OCI-LY3 (cell line): ENCODE results near the gene BRICD5.

Experiments used
- H2AFZ ChIP-seq: fragments of 200-600, 300-600 bp; shearing (Covaris generic); 2 replicates; pipeline ENCODE4 v1.6.0; 2014; ENCODE audit warnings: antibody characterized with exemption, low read depth, low read length
- H3K27ac ChIP-seq: fragments of 200-600, 300-600 bp; sonication (generic); 2 replicates; pipeline ENCODE4 v1.5.1; 2014; ENCODE audit warnings: mild to moderate bottlenecking, low read length, moderate library complexity, mixed read lengths
- H3K27me3 ChIP-seq: fragments of 200-600, 300-600 bp; sonication (generic); 2 replicates; pipeline ENCODE4 v1.6.1; 2014; ENCODE audit warnings: low read depth, low read length, mixed read lengths
- H3K36me3 ChIP-seq: fragments of 200-600, 300-600 bp; sonication (generic); replicated peaks from 2 replicates; pipeline ENCODE3; 2014; ENCODE audit warnings: low read depth, low read length, mixed read lengths
- H3K4me1 ChIP-seq: fragments of 300-600, 200-600 bp; sonication (generic); 2 replicates; pipeline ENCODE4 v1.6.1; 2014; ENCODE audit warnings: low read length, mixed read lengths
- H3K4me2 ChIP-seq: fragments of 200-600, 300-600 bp; sonication (generic); 2 replicates; pipeline ENCODE4 v1.6.1; 2014; ENCODE audit warnings: low read length, mixed read lengths
- H3K4me3 ChIP-seq: fragments of 300-600, 200-600 bp; sonication (generic); 2 replicates; pipeline ENCODE4 v1.5.1; 2014; ENCODE audit warnings: antibody characterized with exemption, mild to moderate bottlenecking, low read length, moderate library complexity
- H3K79me2 ChIP-seq: fragments of 300-600, 200-600 bp; shearing (Covaris generic); 2 replicates; pipeline ENCODE4 v1.6.1; 2014; ENCODE audit warnings: mild to moderate bottlenecking, low read length, mixed read lengths
- H3K9ac ChIP-seq: fragments of 300-600, 200-600 bp; shearing (Covaris generic); 2 replicates; pipeline ENCODE4 v1.6.0; 2014; ENCODE audit warnings: mild to moderate bottlenecking, low read length, moderate library complexity
- H3K9me3 ChIP-seq: fragments of 200-600, 300-600 bp; shearing (Covaris generic); 2 replicates; pipeline ENCODE4 v1.6.1; 2014; ENCODE audit warnings: low read length, mixed read lengths; ENCODE audit not compliant: insufficient read depth
- H4K20me1 ChIP-seq: fragments of 200-600, 300-600 bp; sonication (generic); 2 replicates; pipeline ENCODE4 v1.6.1; 2016; ENCODE audit warnings: low read length, mixed read lengths; ENCODE audit not compliant: insufficient read depth
- CTCF ChIP-seq: fragments of 200-600, 300-600 bp; sonication (generic); IDR thresholded peaks from 2 replicates; pipeline ENCODE4 v1.5.1; 2014; ENCODE audit warnings: antibody characterized with exemption, low read length, low read depth
- EZH2phosphoT487 ChIP-seq: fragments of 200-600 bp; shearing (Covaris generic); IDR thresholded peaks from 2 replicates; pipeline ENCODE4 v1.6.1; 2018; ENCODE audit warnings: antibody characterized with exemption, mixed run types, low read depth

Gene BRICD5

GRCh38 chr16:2231016-2231931, 20.6 kb upstream of the BRICD5 start:
- Histone ChIP-seq H3K4me1 (no peaks in the 10 kb centered on the region), H3K9me3 (no peaks in the 10 kb centered on the region), H3K79me2 (peaks cover 22% of the 10 kb centered on the region), H3K9ac (no peak overlapping the region), H3K36me3 (peaks cover 16% of the 10 kb centered on the region), H4K20me1 (peaks cover 10% of the 10 kb centered on the region), H3K4me3 (no peak overlapping the region), H2AFZ (no peak overlapping the region), H3K27ac (no peak overlapping the region), H3K4me2 (no peak overlapping the region), H3K27me3 (no peaks in the 10 kb centered on the region)
- TF ChIP-seq EZH2phosphoT487 = no peak

DNA sequence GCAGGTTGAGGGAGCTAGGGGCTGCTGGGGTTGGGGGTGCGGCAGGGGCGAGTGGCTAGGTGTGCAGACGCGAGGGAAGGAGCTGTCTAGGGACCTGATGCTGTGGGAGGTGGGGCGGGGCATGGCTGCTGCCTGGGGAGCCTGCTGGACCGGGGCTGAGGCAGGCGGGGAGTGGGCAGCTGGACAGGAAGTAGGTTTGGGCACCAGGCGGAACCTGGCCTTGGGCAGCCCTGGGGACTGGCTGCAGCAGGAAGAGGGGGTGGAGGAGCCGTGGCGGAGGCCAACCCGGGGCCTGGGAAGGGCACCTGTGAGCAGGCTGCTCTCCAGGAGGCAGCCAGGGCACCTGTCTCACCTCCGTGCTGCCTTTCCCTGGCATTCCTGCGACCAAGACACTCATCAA, 19.7 kb upstream of the BRICD5 start:
- H3K79me2 ChIP-seq = peaks cover 31% of the 10 kb centered on the region
- no peak overlapping the region for H3K27ac ChIP-seq
- no peaks in the 10 kb centered on the region for H3K9me3 ChIP-seq
- H4K20me1 ChIP-seq = peaks cover 13% of the 10 kb centered on the region
- no peaks in the 10 kb centered on the region for H3K4me1 ChIP-seq
- no peak overlapping the region for H2AFZ ChIP-seq
- H3K4me3 ChIP-seq = no peak overlapping the region
- H3K36me3 ChIP-seq = peaks cover 16% of the 10 kb centered on the region
- H3K27me3 ChIP-seq = no peaks in the 10 kb centered on the region
- no peak overlapping the region for H3K9ac ChIP-seq
- no peak overlapping the region for H3K4me2 ChIP-seq
- TF ChIP-seq CTCF (no peak), EZH2phosphoT487 (no peak)

DNA sequence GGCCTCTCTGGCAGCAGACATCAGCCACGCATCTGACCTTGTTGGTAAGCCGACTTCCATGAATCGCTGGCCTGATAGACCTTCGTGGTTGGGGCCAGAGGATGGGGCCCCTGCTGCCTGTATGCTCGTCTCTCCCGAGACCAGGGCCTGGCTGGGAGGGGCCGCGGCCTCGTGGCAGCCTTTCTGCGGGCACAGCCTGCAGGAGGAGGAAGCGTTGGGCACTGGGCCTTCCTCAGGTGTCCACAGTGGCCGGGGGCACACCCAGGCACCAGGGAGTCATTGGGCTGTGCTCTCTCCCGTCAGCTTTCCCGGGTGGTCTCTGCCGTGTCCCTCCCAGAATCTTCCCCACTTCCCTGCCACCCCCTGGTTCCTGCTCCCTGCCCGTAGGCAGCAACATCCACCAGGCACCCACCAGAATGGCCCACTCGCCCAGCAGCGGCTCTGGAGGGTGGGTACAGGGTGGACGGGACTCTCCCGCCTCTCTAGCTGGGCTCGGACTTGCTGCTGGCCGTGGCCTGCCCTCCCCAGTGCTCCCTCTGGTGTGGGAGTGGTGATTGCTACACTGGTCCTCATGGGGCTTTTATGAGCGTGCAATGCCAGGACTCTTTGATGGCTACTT, 19.1 kb upstream of the BRICD5 start:
- Histone ChIP-seq H4K20me1 (peaks cover 13% of the 10 kb centered on the region), H3K79me2 (peaks cover 37% of the 10 kb centered on the region), H3K27me3 (no peaks in the 10 kb centered on the region), H3K9ac (no peak overlapping the region), H3K36me3 (peaks cover 16% of the 10 kb centered on the region), H3K4me3 (no peak overlapping the region), H3K4me1 (peaks cover 5% of the 10 kb centered on the region; the same call in 1 of the 2 replicates), H2AFZ (no peak overlapping the region), H3K27ac (no peak overlapping the region), H3K9me3 (no peaks in the 10 kb centered on the region), H3K4me2 (no peak overlapping the region)
- TF ChIP-seq EZH2phosphoT487 = no peak
- TF ChIP-seq CTCF = no peak

DNA sequence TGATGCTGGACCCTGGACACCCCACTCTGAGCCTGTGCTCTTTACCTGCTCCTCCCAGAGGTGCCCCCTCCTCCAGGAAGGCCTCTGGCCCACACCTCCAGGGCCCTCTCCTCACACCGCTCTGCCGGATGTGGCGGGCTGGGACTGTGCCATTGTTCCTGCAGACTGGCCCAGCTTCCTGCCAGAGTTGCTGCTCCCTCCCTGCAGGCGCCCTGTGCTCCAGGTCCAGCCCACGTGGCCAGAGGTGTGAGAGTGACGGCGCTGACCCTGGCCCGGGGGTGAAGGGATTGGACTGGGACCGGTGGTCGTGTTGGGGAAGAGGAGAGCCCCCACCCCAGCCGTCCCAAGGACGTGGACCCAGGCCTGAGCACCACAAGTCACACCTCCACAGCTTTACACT, 18.4 kb upstream of the BRICD5 start:
- peaks cover 44% of the 10 kb centered on the region for H3K79me2 ChIP-seq
- H2AFZ ChIP-seq = no peak overlapping the region
- no peak overlapping the region for H3K4me3 ChIP-seq
- TF ChIP-seq CTCF = no peak
- TF ChIP-seq EZH2phosphoT487 = no peak
- no peak overlapping the region for H3K27ac ChIP-seq
- H3K9ac ChIP-seq = no peak overlapping the region
- no peaks in the 10 kb centered on the region for H3K9me3 ChIP-seq
- peaks cover 12% of the 10 kb centered on the region for H3K36me3 ChIP-seq
- no peaks in the 10 kb centered on the region for H3K27me3 ChIP-seq
- peaks cover 13% of the 10 kb centered on the region for H4K20me1 ChIP-seq
- H3K4me2 ChIP-seq = no peak overlapping the region
- H3K4me1 ChIP-seq = peaks cover 5% of the 10 kb centered on the region; the same call in 1 of the 2 replicates
